Measurements from ENCODE around the gene EYS.

The EYS gene

DNA sequence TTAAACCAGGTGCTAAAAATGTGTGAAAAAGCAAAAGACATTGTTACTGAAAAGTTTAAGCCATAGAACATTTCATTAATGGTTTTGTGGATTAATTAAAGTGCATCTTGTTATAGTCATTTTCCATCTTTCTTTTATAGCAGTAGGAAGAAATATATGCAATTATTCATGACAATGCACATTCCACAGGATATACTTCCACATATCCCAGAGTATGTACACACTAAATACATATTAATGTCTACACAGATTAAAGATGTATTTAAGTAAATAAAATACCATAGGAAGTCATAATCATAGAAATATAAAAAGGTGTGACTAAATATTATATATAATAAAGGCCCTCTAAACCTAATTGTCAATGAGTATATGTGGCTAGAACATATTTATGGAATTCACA lies 1492.7 kb downstream of the EYS start:
- DNase-seq, result no peak

- DNase-seq, result no peak
Observed at GRCh38 chr6:64213697-64214096, 1493.3 kb downstream of the EYS start.

DNA sequence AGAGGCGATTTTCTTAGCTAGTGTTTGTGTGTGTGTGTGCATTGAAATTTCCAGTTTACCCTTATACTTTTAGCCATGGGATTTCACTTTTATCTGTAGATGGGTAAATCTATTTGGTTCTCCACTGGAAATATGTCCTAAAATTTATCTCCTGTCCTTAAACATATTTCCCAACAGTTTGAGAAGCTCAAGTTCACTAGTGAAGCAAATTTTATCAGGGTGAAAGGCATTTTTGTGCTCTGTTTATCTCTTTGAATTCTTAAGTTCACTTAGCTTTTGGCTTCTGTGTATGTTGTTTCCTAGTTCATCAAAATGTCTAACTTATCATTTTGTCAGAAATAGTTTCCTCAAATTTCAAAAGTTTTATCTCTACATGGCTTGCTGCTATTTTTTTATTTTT lies 1509.8 kb downstream of the EYS start:
- DNase-seq, result no peak

GRCh38 chr6:64186592-64186991 lies 1520.4 kb downstream of the EYS start:
- no peak for DNase-seq

DNA sequence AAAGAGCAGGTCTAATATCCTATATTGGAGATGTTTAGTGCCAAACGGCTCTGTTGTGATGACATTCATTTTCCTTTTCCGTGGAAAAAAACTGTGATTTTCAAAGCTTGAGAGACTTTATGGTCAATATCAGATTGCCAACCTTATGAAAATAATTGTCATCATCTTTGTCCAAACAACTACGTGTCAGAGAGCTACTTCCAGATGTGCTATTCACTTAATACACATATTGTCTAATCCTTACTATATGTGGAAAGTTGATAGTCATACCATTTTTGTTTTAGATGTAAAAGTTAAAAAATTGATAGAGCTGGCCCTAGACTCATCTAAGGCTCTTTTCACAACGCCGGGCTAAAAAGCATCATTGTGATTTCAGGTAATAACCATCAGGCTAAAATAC lies 1521.4 kb downstream of the EYS start:
- DNase-seq, result no peak

DNA sequence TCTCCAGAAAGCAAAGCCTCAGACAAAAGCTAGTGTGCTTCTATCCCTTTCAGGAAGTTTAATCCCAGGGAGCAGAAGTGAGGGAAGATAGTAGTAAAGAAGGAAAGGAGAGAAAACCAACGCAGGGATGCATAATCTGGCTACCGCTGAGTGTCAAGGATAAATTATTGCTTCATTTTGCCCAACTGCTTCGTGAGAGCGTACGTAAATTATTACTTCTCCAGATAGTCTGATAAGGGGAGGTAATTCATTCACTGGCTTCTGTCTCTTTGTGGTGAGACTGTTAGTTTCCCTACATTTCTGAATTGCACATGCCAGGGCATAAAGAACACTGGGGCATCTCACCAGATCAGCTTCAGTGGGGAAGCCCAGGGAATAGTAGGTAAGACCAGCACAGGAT lies 1531.7 kb downstream of the EYS start:
- DNase-seq, result no peak

- DNase-seq, result no peak
Observed at GRCh38 chr6:64170316-64170715, 1536.7 kb downstream of the EYS start.

GRCh38 chr6:64160486-64160885 lies 1546.5 kb downstream of the EYS start:
- DNase-seq, result no peak

- DNase-seq, result no peak
Observed at GRCh38 chr6:64155063-64155462, 1552.0 kb downstream of the EYS start.

DNA sequence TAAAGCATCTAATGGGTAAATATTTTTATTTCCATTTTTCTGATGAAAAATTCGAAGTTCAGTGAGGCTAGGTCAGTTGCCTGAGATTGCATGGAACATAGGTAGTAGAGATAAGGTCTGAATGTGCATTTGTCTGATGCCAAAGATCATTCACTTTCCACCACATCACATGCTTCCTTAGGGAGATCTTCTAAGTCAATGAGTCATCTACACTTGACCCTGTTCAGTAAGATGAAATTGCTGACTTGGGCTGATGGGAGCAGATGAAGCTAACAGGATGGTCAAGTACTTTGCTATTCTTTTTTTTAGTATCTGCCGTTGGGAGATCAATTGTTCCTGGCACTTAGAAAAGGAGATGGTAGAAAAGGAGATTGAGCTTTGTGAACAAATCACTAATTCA lies 1560.2 kb downstream of the EYS start:
- no peak for DNase-seq

GRCh38 chr6:64146094-64146493 lies 1560.9 kb downstream of the EYS start:
- no peak for DNase-seq

DNA sequence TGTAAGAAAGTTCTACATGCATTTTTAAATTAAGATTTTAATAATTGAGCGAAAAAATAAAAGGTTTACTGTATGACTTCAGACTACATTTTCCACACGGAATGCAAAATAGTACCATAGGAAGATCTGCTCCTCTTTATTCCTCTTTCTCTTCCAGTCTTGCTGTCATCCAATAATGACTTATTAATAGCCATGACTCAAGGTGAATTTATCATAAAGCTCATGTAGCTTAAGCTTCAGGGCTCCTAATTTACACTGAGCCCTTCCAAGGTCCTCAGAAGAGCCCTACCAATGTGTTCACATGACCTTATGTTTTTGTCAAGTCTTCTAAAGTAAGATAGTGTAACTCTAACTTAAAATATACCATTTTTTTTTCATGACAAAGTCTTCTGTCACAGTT lies 1561.4 kb downstream of the EYS start:
- DNase-seq, result no peak

DNA sequence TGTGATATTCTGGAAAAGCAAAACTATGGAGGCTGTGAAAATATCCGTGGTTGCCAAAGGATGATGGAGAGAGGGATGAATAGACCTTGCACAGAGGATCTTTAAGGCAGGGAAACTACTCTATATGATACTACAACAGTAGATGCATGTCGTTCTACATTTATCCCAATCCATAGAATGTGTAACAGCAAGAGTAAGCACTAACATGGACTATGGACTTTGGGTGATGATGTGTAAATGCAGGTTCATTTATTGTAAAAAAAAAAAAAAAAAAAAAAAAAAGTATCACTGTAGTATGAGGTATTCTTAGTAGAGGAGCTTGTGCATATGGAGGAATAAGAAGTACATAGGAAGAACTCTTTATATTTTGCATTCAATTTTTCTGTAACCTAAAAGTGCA lies 1563.9 kb downstream of the EYS start:
- no peak for DNase-seq

DNA sequence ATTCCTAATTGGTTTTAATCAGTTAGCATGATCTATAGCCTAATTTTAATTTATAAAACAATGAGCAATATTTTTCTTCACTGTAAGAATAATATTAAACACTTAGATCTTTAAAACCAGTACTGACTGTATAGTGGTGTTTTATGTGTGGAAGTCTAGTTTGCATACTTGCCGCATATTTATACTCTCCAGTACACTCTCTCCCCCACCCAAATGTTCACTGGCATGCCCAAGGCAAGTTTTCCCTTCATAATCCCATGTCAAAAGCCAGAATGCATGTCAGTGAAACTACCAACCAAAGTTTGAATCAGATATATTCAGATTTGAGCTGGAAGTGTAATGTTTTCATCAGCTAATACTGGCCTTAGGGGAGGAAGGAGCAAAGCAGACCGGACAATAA lies 1565.3 kb downstream of the EYS start:
- no peak for DNase-seq

- no peak for DNase-seq
Observed at GRCh38 chr6:64128301-64129024, 1578.6 kb downstream of the EYS start.

DNA sequence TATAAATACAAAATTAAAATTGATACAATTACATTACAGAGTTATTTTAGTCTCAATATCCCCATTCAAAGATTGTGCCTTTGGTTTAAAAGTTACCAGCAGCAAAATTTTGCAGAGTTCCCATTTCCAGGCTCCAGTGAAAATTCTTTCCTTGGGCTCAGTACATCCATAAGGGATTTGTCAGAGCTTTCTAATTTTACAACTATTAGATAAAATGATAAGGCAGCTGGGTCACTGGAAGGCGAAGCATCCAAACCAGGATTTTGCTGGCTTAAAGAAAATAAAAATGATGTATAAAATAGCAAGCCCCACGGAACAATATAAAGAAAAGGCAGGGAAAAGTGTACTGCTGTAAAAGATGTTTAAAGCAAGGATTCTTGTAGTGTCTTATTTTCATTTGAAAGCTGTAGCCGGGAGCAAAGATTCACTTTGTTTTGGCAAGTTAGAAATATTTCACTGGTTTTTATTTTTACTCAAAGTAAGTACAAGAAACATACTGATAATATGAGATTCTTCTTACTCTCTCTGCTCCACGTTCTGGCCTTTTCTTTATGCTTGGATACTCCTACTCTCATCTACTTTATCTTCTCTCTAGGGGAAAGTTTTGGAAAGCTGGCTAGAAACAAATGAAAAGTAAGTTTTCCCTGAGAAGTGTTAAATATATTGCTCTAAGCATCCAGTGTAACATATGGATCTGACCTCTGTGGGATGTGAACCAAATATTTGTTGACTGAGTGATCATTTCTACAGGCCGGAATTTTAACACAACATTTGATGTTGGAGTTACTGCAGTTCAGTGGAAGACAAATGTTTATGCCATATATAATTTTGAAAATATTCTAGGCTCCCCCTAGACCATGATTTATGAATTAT lies 1583.0 kb downstream of the EYS start:
- DNase-seq, result no peak

DNA sequence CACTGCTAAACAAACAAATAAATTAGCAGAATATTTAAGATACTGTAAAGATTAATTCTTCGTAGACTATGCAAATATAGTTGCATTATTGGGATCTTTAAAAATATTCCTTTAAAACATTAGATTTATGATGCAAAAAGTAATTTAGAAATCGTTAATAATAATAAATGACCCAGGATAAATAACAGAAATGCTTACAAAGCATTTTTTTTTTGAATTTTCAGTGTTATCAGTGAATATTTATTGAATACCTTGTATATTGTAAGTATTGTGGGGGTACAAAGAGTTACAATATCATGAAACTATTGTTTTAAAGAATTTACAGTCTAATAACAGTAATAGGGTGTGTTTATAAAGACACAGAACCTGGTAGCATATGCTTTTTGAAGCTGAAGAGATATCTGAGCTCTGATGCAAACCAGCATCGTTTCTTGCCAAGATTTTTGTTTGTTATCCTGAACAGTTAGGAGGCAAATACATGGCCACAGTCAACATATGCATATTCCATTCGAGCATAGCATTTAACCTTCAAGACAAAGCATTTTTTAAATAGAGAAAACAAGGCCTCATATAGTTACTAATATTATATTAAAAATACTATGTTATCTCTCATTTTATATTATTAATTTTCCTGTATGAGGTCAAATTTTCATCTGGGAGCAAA lies 1584.2 kb downstream of the EYS start:
- DNase-seq, result no peak

DNA sequence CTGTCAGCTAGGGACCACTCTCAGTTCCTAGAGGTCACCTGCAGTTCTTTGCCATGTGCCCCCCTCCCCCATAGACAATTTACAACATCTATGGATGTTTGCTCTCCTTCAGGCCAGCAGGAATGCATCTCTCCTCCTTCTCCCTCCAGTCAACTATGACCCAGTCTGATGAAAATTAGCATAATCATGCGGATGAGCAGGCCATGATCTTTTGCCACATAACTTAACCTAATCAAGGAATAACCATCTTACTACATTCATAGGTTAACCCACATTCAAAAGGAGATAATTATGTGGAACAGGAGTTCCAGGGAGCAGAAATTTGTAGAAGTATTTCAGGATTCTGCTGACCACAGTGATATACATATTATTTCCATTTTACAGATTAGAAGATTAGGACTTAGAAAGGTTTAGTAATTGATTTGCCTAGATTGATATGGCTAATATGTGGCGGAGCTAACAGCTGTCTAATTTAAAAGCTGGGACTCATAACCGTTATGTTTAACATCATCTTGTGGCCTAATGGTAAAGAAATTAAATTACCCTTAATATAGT lies 1585.9 kb downstream of the EYS start:
- no peak for DNase-seq

DNA sequence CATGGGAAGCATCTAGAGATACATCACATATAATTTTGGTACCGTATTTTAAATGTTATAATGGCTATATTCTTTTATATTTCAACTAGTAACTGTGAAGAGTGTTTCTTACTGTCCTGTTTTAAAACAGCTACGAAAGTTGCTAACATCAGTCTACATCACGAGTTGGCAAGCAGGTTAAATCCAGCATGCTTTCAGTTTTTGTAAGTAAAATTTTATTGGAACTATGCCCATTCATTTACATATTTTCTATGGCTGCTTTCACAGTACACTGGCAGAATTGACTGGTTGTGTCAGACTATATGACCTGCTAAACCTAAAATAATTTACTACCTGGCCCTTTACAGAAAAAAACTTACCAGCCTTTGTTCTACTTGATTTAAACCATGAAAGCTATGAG lies 1593.3 kb downstream of the EYS start:
- DNase-seq, result no peak

DNA sequence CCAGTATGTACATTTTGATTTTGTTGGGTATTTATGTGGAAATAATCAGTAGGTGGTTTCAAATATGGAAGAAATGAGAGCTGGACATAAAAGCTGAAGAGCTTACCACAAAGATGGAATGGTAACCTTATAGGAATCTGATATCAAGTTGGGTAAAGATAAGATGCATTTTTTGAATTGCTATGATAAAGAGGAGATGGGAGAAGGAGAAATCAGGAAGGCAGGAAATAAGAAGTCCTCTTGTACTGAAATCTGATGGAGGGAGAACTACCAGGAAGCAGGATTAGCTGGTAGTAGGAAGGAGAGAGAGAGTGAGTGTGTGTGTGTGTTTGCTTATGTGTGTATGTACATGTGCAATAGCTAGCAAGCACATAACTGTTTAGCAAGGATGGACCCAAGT lies 1603.0 kb downstream of the EYS start:
- no peak for DNase-seq

- DNase-seq, result no peak
Observed at GRCh38 chr6:64103480-64103879, 1603.5 kb downstream of the EYS start.

- no peak for DNase-seq
Observed at GRCh38 chr6:64100702-64101303, 1606.2 kb downstream of the EYS start.

DNA sequence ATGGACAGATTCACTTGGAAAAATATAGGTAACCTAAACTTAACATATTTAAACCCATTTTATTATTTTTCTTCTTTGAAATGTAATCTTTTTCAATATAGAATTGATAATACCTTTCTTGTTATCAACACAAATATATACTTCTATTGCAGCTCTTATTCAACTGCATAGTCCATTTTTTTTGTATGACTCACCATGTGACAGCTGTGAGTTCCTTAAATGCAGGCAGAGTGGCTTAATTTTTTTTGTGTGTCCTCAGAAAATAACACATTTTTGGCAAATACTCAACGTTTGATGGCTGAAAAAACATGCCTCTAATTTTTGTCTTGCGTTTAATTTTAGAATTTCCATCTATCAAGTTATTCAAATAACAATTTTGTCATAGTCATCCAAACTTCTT lies 1616.7 kb downstream of the EYS start:
- no peak for DNase-seq

All from T-helper 9 cell (primary cell).